Measurements from ENCODE around the gene MAP3K1. TPM values are rescaled to one million over a fixed set of nuclear protein-coding genes. Genes with fewer than 3 reads are reported as not detected.

Gene MAP3K1
- total RNA-seq, 1 experiment from 2014 or later: 18.8 TPM

DNA sequence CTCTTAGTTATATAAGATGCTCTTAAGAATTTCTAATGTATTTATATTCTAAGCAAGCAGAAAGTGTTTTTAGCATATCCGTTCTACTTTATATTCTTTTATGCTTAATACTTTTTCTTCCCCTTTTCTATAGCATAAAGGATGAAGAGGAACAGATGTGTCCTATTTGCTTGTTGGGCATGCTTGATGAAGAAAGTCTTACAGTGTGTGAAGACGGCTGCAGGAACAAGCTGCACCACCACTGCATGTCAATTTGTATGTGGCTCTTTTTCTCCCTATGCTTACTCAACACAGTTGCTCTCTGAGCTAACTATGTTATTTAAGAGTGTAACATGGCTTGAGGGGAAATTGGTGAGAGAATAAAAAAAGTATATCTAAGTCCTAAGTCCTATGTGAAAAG is 56.4 kb downstream of the MAP3K1 start:
- Histone ChIP-seq H3K27me3 (replicated peaks) (no peaks in the 10 kb centered on the region), H3K27ac (no peak overlapping the region), H3K4me1 (replicated peaks) (no peaks in the 10 kb centered on the region), H3K36me3 (peaks cover 64% of the 10 kb centered on the region), H3K4me3 (no peak overlapping the region), H3K9me3 (replicated peaks) (no peaks in the 10 kb centered on the region)
- DNase-seq (ENCODE audit: low read depth in 1 of 2, low spot score in 2 of 2): no peak

- no peaks in the 10 kb centered on the region for H3K27me3 ChIP-seq (replicated peaks)
- H3K27ac ChIP-seq: no peak overlapping the region
- H3K9me3 ChIP-seq (replicated peaks): no peaks in the 10 kb centered on the region
- H3K36me3 ChIP-seq: peaks cover 66% of the 10 kb centered on the region
- H3K4me1 ChIP-seq (replicated peaks): no peaks in the 10 kb centered on the region
- no peak overlapping the region for H3K4me3 ChIP-seq
- no peak for DNase-seq (ENCODE audit: low read depth in 1 of 2, low spot score in 2 of 2)
Observed at GRCh38 chr5:56873056-56873455, 57.7 kb downstream of the MAP3K1 start.

GRCh38 chr5:56876327-56876726 is 61.0 kb downstream of the MAP3K1 start:
- Histone ChIP-seq H3K27me3 (replicated peaks) (no peaks in the 10 kb centered on the region), H3K9me3 (replicated peaks) (no peaks in the 10 kb centered on the region), H3K36me3 (peaks cover 76% of the 10 kb centered on the region), H3K4me1 (replicated peaks) (no peaks in the 10 kb centered on the region), H3K27ac (no peak overlapping the region), H3K4me3 (no peak overlapping the region)
- no peak for DNase-seq (ENCODE audit: low read depth in 1 of 2, low spot score in 2 of 2)

- no peak overlapping the region for H3K27ac ChIP-seq
- peaks cover 82% of the 10 kb centered on the region for H3K36me3 ChIP-seq
- H3K4me3 ChIP-seq: no peak overlapping the region
- H3K4me1 ChIP-seq (replicated peaks): no peaks in the 10 kb centered on the region
- H3K9me3 ChIP-seq (replicated peaks): no peaks in the 10 kb centered on the region
- DNase-seq (ENCODE audit: low read depth in 1 of 2, low spot score in 2 of 2): no peak
- H3K27me3 ChIP-seq (replicated peaks): no peaks in the 10 kb centered on the region
Observed at GRCh38 chr5:56881571-56881970, 66.2 kb downstream of the MAP3K1 start.

DNA sequence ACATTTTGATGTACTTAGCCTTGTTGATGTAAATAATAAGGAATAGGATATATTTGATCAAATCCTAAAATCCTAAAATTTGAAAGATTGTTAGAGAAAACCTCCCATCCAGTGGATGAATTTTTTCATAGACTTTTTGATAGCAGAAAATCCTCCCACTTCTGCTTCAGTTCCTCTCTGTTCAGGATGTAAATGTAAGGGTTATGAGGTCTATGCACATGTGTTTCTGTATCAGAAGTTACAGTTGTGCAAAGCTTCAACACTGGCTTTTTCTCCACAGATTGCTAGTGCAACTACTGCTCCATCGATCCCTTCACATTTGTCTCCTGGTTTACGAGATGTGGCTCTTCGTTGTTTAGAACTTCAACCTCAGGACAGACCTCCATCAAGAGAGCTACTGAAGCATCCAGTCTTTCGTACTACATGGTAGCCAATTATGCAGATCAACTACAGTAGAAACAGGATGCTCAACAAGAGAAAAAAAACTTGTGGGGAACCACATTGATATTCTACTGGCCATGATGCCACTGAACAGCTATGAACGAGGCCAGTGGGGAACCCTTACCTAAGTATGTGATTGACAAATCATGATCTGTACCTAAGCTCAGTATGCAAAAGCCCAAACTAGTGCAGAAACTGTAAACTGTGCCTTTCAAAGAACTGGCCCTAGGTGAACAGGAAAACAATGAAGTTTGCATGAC is 78.1 kb downstream of the MAP3K1 start:
- H3K27ac ChIP-seq: no peak overlapping the region
- no peaks in the 10 kb centered on the region for H3K4me1 ChIP-seq (replicated peaks)
- H3K27me3 ChIP-seq (replicated peaks): no peaks in the 10 kb centered on the region
- H3K9me3 ChIP-seq (replicated peaks): no peaks in the 10 kb centered on the region
- no peak overlapping the region for H3K4me3 ChIP-seq
- DNase-seq (ENCODE audit: low read depth in 1 of 2, low spot score in 2 of 2): no peak
- H3K36me3 ChIP-seq: peaks cover 44% of the 10 kb centered on the region

GRCh38 chr5:56896763-56897162 is 81.4 kb downstream of the MAP3K1 start:
- peaks cover 15% of the 10 kb centered on the region for H3K36me3 ChIP-seq
- no peak overlapping the region for H3K4me3 ChIP-seq
- peaks cover 7% of the 10 kb centered on the region for H3K4me1 ChIP-seq (replicated peaks)
- no peaks in the 10 kb centered on the region for H3K9me3 ChIP-seq (replicated peaks)
- no peak for DNase-seq (ENCODE audit: low read depth in 1 of 2, low spot score in 2 of 2)
- H3K27ac ChIP-seq: no peak overlapping the region
- H3K27me3 ChIP-seq (replicated peaks): no peaks in the 10 kb centered on the region

DNA sequence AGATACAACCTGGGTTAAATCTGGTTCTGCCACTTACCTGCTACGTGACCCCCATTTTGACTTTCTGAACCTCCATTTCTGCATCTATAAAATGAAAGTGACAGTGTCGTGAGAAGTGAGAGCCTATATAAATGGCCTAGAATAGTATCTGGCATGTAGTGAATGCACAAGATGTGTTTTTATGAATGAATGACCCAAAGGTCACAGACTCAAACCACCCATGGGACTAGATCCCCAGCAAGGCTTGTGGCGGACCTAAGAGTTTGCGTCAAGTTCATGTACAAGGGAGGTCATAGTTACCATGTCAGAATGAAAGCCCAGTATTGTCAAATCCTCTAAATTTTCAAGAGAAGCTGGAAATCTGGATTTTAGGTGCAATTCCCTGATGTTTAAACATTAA is 82.9 kb downstream of the MAP3K1 start:
- Histone ChIP-seq H3K36me3 (peaks cover 15% of the 10 kb centered on the region), H3K9me3 (replicated peaks) (no peaks in the 10 kb centered on the region), H3K27ac (no peak overlapping the region), H3K4me3 (no peak overlapping the region), H3K27me3 (replicated peaks) (no peaks in the 10 kb centered on the region), H3K4me1 (replicated peaks) (peaks cover 7% of the 10 kb centered on the region)
- no peak for DNase-seq (ENCODE audit: low read depth in 1 of 2, low spot score in 2 of 2)

GRCh38 chr5:56900395-56900794 is 85.0 kb downstream of the MAP3K1 start:
- H3K27me3 ChIP-seq (replicated peaks): no peaks in the 10 kb centered on the region
- H3K4me1 ChIP-seq (replicated peaks): peaks cover 7% of the 10 kb centered on the region
- H3K36me3 ChIP-seq: no peaks in the 10 kb centered on the region
- DNase-seq (ENCODE audit: low read depth in 1 of 2, low spot score in 2 of 2): no peak
- no peak overlapping the region for H3K4me3 ChIP-seq
- H3K9me3 ChIP-seq (replicated peaks): no peaks in the 10 kb centered on the region
- no peak overlapping the region for H3K27ac ChIP-seq

DNA sequence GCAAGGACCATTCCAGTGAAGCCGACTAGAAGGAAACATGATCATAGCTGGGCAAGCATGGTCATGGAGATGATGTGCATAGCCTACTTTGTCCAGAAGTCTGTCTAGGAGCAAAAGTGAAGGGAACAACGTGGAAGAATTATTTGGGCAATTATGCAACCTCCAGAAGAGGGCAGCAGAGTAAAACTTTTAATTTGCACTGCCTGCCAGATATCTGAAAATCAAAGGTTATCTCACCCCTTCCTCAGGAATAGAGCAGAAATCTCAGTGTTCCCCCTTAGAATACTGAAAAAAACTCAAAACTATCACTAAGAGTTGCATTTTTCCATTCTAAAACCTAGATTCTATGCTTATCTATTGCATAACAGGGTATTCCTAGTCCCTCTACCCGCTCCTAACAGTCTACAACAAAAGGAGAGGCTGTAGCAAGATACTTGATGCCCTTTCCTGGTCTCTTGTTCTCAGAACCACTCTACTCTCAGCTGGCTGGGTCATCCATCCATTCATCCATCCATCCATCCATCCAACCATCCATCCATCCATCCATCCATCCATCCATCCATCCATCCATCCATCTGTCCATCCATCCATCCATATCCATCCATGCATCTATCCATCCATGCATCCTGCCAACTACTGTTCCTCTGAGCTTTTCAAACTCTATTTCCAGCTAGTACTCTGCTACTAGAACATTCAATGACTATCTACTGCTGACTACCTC is 85.7 kb downstream of the MAP3K1 start:
- no peaks in the 10 kb centered on the region for H3K36me3 ChIP-seq
- no peak overlapping the region for H3K4me3 ChIP-seq
- peaks cover 7% of the 10 kb centered on the region for H3K4me1 ChIP-seq (replicated peaks)
- DNase-seq (ENCODE audit: low read depth in 1 of 2, low spot score in 2 of 2): peak in 1 of 2 experiments; percentile 42
- no peaks in the 10 kb centered on the region for H3K27me3 ChIP-seq (replicated peaks)
- no peak overlapping the region for H3K27ac ChIP-seq
- no peaks in the 10 kb centered on the region for H3K9me3 ChIP-seq (replicated peaks)

DNA sequence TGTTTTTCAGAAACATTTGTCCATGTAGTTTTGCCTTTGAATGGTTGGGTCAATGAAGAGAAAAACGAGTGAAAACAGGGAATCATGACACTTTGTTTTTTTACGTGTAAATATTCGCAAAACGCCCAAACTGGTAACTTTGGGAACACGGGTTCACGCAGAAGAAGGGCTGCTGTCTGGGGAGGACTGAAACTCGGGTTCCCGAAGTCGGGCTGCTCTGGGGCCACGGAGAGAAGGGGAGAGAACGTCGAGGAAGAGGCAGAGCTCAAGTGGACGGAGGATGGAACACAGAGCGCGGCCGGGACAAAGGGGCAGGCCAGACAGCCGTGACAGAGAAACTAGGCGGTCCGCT is 93.6 kb downstream of the MAP3K1 start:
- peak overlapping the region; percentile 69 for H3K27ac ChIP-seq

GRCh38 chr5:56909294-56910209 is 94.2 kb downstream of the MAP3K1 start, which contains the start of gene SETD9:
SETD9 (plus strand) TSS chr5:56909596; CDS start chr5:56909646, 50 bp downstream.
- Histone ChIP-seq H3K36me3 (no peaks in the 10 kb centered on the region), H3K27me3 (replicated peaks) (no peaks in the 10 kb centered on the region), H3K27ac (peak within 1 kb of the TSS; percentile 83), H3K9me3 (replicated peaks) (no peaks in the 10 kb centered on the region), H3K4me1 (replicated peaks) (peaks cover 12% of the 10 kb centered on the region), H3K4me3 (peak within 1 kb of the TSS; percentile 75)
- peak; percentile 98 for DNase-seq (ENCODE audit: low read depth in 1 of 2, low spot score in 2 of 2)

More for the DNA sequence above, 93.6 kb downstream of the MAP3K1 start:
- Histone ChIP-seq H3K4me1 (replicated peaks) (peaks cover 12% of the 10 kb centered on the region), H3K36me3 (no peaks in the 10 kb centered on the region), H3K27me3 (replicated peaks) (no peaks in the 10 kb centered on the region), H3K4me3 (peak overlapping the region; percentile 75), H3K9me3 (replicated peaks) (no peaks in the 10 kb centered on the region)
- DNase-seq (ENCODE audit: low read depth in 1 of 2, low spot score in 2 of 2): no peak

DNA sequence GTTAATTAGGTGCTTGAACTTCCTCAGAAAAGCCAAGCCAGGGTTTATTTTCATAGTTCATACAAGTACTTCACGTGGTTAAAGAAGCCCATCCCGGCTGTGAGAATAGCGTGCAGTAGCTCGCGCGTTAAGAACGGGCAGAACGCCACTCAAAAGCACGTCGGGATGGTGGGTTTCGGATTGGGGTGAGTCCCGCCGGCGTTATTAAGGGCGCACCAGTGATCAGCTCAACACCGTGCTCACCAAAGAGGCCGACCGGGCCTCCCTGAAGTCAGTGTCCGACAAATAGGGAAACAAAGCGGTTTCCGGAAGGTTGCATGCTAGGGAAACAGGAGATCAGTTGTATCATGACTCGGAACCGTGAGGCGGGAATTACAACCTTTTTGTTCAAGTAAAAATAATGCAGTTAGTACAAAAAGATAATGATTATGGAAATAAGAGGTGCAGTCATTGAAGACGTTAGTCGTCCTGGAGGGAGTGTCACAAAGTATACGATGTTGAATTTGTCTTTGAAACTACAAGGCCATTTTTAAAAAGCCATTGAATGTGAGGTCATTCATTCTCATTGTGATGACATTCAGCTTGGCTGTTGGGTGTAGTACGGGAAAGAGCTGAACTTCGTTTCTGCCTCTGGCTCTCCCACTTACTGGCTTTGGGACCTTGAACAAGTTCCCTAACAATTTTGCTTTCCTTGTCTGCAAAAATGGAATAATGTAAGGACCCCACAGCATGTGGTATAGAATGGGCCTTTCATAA is 95.0 kb downstream of the MAP3K1 start:
- DNase-seq (ENCODE audit: low read depth in 1 of 2, low spot score in 2 of 2): peak in 1 of 2 experiments; percentile 63
- H3K27ac ChIP-seq: peak overlapping the region; percentile 83
- H3K9me3 ChIP-seq (replicated peaks): no peaks in the 10 kb centered on the region
- peak overlapping the region; percentile 75 for H3K4me3 ChIP-seq
- H3K4me1 ChIP-seq (replicated peaks): peaks cover 12% of the 10 kb centered on the region
- no peaks in the 10 kb centered on the region for H3K27me3 ChIP-seq (replicated peaks)
- H3K36me3 ChIP-seq: no peaks in the 10 kb centered on the region

DNA sequence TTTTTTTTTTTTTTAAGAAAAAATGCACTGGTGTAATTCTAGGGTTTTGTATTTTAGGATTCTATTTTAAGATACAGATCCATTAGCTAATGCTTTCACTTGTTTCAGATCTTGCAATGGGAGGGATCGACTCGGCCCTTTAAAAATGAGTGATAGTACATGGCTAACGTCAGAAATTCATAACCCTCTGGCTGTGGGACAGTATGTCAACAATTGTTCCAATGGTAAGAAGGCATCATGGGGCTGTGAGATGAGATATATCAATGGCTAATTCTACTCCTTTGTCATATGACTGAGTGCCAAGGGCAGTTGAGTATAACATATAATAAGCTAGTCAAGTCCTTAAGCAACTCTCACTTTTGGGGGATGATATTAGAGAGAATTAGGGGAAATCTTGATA is 98.4 kb downstream of the MAP3K1 start:
- H3K9me3 ChIP-seq (replicated peaks): no peaks in the 10 kb centered on the region
- H3K27me3 ChIP-seq (replicated peaks): no peaks in the 10 kb centered on the region
- H3K4me3 ChIP-seq: no peak overlapping the region
- H3K36me3 ChIP-seq: peaks cover 5% of the 10 kb centered on the region; the same call in 1 of the 2 replicates
- no peak for DNase-seq (ENCODE audit: low read depth in 1 of 2, low spot score in 2 of 2)
- no peak overlapping the region for H3K27ac ChIP-seq
- H3K4me1 ChIP-seq (replicated peaks): peaks cover 7% of the 10 kb centered on the region
